RWPE1 (cell line): Measurements from ENCODE around the gene DIP2A.

ENCODE experiments used
- CTCF ChIA-PET: fragments of 350-600 bp; sonication (Branson Sonifier 250); formaldehyde crosslinking; extraction: SDS; loops from one replicate; lab custom pipeline; 2021; lab: Yijun Ruan, JAX
- POLR2A ChIA-PET: fragments of 400-600 bp; formaldehyde crosslinking; extraction: SDS; loops from one replicate; lab custom pipeline; 2020; ENCODE audit warnings: antibody characterized with exemption; ENCODE audit not compliant: low non-redundant PET; lab: Yijun Ruan, JAX
- DNase-seq: peaks from one replicate; pipeline ENCODE4 v3.0.0; 2012; ENCODE audit warnings: low spot score
- H3K27ac ChIP-seq: fragments of 450-650 bp; 2 replicates; pipeline ENCODE4 v1.5.1; 2017
- TF ChIP-seq, protein P1 (sequence below): fragments of 450-650 bp; conservative IDR thresholded peaks from 2 replicates; pipeline ENCODE4 v1.5.1; 2017; ENCODE audit warnings: low read depth, mild to moderate bottlenecking

DIP2A gene

DNA sequence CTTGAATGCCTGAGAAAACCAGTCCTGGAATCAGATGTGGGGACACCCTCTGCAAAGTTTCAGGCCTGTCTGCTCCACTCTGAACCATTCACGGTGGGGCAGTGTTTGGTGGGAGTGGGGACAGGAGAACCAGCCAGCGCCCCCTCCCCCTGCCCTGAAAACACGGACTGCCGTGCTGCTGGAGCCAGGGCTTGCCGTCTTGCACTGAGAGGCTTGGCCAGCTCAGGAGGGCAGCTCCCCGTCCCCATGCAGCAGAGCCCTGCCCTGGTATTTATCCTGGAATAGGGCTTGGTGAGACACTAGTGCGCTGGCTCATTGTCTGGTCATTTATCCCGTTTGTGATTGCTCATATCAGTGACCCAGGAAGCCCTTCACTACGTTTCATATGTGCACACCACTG, 142.3 kb downstream of the DIP2A start:
- TF ChIP-seq, protein P1, sequence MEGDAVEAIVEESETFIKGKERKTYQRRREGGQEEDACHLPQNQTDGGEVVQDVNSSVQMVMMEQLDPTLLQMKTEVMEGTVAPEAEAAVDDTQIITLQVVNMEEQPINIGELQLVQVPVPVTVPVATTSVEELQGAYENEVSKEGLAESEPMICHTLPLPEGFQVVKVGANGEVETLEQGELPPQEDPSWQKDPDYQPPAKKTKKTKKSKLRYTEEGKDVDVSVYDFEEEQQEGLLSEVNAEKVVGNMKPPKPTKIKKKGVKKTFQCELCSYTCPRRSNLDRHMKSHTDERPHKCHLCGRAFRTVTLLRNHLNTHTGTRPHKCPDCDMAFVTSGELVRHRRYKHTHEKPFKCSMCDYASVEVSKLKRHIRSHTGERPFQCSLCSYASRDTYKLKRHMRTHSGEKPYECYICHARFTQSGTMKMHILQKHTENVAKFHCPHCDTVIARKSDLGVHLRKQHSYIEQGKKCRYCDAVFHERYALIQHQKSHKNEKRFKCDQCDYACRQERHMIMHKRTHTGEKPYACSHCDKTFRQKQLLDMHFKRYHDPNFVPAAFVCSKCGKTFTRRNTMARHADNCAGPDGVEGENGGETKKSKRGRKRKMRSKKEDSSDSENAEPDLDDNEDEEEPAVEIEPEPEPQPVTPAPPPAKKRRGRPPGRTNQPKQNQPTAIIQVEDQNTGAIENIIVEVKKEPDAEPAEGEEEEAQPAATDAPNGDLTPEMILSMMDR: no peak
- ChIA-PET POLR2A (no interaction called here), CTCF (no interaction called here)
- no peak overlapping the region for H3K27ac ChIP-seq
- DNase-seq: no peak

DNA sequence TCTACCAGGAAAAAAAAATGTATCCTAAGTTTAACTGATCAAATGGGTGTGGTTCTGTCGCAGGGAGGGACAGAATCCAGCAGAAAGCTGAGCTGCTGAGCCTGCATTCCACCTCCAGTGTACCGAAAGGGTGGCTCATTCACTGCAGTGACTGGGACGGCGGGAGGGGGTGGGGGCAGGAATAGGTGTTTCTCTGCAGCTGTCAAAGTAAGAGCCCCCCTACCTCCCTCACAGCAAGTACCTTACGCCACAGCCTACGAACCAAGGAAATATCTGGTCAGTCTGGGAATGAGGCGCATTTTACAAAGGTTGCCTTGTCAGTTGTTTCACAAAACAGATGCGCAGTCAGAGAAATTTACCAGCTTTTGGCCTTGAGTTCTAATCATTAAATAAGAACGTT, 144.5 kb downstream of the DIP2A start:
- ChIA-PET CTCF (no interaction called here), POLR2A (no interaction called here)

DNA sequence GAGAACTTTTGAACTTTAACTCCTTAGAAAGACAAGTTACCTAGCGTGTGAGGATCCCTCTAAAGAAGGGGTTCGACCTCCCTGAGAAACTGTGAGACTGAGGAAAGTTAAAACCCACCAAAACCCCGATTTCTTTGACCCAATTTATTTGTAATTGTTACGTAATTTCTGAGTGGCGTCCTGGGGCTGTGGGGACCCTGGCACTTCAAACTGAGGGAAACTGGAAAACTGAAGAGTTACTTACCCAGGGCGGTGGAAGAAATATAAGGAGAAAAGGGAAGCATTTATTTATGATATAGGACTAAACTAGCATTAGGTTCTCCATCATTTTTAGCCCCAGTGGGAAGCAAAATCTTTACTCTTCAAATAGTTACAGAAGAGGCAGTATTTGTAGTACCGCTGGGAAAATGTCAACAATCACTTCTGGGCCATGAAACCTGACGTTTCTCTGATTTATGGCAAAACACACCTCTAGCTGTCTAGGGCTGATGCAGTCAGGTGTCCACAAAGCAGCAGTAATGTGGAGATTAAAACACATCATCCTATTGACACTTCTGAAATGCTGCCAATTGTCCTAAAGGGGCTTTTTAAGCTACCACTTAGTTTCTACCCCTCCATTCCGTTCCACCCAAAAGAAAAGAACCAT, 145.8 kb downstream of the DIP2A start:
- H3K27ac ChIP-seq: no peak overlapping the region
- CTCF ChIA-PET: no interaction called here
- POLR2A ChIA-PET: no interaction called here
- TF ChIP-seq, protein P1: no peak
- no peak for DNase-seq

More for the DNA sequence above, 144.5 kb downstream of the DIP2A start:
- DNase-seq: no peak
- TF ChIP-seq, protein P1: no peak
- no peak overlapping the region for H3K27ac ChIP-seq

DNA sequence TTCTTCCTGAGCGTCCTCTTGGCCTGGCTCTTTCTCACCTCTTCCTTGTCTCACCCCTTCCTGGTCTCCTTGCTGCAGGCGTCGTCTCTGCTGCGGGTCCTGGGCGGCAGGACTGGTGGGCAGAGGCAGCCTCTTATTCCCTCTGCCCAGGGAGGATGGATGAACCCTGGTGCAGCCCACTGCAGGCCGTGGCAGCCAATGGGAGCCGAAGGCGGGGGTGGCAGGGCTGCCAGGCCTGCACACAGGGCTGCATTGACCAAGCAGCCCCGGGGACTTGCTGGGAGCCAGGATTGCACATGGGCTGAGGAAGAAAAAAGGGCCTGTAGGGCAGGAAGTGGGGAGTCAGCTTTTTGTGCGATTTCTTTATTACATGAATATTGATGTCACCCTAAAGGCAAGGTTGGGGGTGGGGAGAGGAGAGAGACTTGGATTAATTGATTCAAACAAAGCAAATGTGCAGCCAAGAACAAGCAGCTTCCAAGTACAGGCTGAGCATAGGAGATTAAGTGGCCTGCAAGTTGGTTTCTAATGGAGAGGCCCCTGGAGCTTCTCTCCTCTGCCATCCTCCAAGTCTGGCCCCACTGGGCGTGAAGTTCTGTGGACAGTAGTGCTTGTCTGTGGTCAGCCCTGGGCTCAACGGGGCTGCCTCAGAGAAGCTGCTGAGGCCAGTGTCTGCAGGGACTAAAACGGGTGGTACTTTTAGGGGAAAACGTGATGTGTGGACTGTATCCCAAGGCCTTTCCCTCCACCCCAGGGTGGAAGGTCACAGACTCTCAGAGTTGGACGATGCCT, 146.5 kb downstream of the DIP2A start, which contains the start of gene S100B:
S100B (minus strand) TSS at position 108 of the 792 bp plus-strand sequence. CDS start 2,667 bp downstream, outside the sequence.
- ChIA-PET POLR2A (no interaction called here), CTCF (interaction anchor here (0.6 to 0.7 kb wide), 2 partner anchors 34 to 625 kb away, joined by 3 to 4 read pairs; no protein-coding TSS in a partner anchor)
- H3K27ac ChIP-seq: no peak within 1 kb of the TSS
- DNase-seq: no peak
- TF ChIP-seq, protein P1: no peak

DNA sequence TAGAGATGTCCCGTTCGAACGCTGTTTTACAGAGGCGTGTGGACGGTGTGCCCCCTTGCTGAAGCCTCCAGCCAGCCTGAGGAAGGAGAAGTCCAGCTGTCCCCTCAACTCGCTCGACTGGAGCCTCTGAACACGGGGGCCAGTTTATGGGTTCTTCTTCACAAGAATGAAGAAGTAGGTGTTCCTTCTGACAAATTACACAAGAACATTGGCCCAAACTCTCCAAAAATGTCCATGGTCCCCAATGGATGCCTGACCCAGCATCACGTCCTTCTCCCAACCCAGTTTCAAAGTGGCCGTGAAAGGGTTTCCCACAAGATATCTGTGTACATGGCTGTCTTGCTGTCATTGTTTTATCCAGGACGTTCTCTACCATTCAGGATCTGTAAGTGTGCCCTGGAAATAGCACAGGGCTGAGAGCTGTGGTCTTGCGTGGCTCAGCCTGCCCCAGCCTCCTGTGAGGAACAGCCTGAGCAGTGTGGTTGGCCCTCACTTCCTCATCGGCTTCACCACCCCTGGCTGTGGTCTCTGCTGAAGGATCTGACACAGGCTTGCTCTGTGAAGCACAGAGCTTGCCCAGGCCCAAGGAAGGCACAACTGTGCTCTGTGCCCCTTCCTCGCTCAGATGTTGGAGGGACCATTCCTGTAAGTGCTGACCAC, 147.2 kb downstream of the DIP2A start:
- TF ChIP-seq, protein P1: no peak
- no peak overlapping the region for H3K27ac ChIP-seq
- CTCF ChIA-PET: interaction anchor here (0.6 to 0.7 kb wide), 3 partner anchors 18 to 626 kb away, joined by 3 to 4 read pairs (median 3); no protein-coding TSS in a partner anchor
- DNase-seq: no peak
- POLR2A ChIA-PET: no interaction called here

DNA sequence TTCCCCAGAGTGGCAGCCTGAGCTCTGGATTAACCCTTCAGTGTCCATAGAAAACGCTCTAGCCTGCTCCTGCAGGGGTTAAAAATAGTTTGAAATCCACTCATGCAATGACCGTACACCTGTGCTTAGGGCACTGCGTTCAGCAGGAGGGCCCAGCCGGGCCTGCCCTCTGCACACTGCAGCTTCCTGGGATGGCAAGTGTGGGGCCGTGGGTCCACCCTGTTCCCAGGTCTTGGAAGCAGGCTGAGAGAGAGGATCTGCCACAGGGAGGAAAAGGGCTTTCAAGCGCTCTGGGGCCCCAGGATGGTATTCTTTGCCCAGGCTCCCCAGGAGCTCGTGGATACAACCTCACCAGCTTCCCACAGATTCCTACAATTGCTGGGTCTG, 147.7 kb downstream of the DIP2A start:
- no peak overlapping the region for H3K27ac ChIP-seq
- TF ChIP-seq, protein P1: no peak
- ChIA-PET POLR2A (no interaction called here), CTCF (interaction anchor here (0.6 kb wide), 1 partner anchor 19 kb away, joined by 3 read pairs; no protein-coding TSS in a partner anchor)
- no peak for DNase-seq
